AG04449 (cell line): Measurements from ENCODE around the gene SSTR3.

Experiments
- CTCF ChIA-PET: fragments of 350-600 bp; formaldehyde crosslinking; extraction: SDS; loops from one replicate; lab custom pipeline; 2021; ENCODE audit warnings: antibody characterized with exemption; lab: Yijun Ruan, JAX
- POLR2A ChIA-PET: fragments of 400-600, 350-600 bp; formaldehyde crosslinking; extraction: SDS; loops from one replicate; lab custom pipeline; 2020; ENCODE audit warnings: antibody characterized with exemption, inconsistent platforms; lab: Yijun Ruan, JAX
- DNase-seq: peaks from one replicate; pipeline ENCODE4 v3.0.0-alpha.2; 2010; ENCODE audit warnings: low read depth, low spot score
- H3K4me3 ChIP-seq: 2 replicates; pipeline ENCODE4 v1.5.1; 2011; ENCODE audit warnings: low read depth, mild to moderate bottlenecking, control low read depth, low read length
- TF ChIP-seq, protein P1 (sequence below): IDR thresholded peaks from one replicate; pipeline ENCODE4 v1.5.1; 2011; ENCODE audit warnings: mild to moderate bottlenecking, moderate library complexity, low read length, control low read depth, inconsistent platforms; ENCODE audit not compliant: insufficient read depth; ENCODE audit errors: missing control alignments

SSTR3 gene

DNA sequence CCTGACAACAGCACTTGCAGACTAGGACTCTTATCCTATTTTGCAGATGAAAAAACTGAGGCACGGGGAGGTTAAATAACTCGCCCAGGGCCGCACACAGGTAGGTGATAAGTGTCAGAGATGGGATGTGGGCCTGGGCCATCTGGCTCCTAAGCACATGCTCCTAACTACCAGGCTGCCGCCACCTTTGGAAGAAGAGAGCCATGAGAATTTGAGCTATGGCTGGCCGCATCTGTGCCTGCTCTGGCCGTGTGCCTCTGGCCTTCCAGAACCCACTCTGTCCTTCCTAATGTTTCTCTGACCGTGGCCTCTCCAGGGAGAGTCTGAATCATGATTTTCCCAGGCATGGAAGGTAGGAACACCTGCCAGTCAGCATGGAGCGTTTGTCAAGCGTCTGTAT, 47.2 kb downstream of the SSTR3 start:
- CTCF ChIA-PET, result interaction anchor here (0.7 to 9.8 kb wide), 23 partner anchors 8 to 120 kb away, joined by 3 to 199 read pairs (median 4); partner anchors contain the start of gene C1QTNF6

DNA sequence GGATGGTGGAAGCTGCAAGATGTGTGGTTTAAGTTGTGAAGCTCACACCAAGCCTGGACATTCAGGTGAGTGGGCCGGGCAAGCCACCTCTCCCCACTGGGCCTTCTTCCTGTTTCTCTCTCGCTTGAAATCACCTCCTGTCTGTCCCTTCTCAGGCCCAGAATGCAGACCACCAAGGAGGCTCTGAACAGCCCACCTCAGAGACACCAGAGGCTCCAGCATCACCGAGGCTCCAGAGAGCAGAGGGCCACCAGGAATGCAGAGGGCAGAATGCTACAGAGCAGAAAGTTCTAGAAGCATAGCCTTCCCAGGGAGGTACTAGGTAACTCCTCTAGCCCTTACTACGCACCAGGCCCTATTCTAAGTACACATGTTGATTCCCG, 47.8 kb downstream of the SSTR3 start:
- ChIA-PET CTCF (interaction anchor here (1.0 to 9.8 kb wide), 15 partner anchors 8 to 119 kb away, joined by 3 to 199 read pairs (median 5); partner anchors contain the start of gene C1QTNF6), POLR2A (no interaction called here)
- TF ChIP-seq, protein P1, sequence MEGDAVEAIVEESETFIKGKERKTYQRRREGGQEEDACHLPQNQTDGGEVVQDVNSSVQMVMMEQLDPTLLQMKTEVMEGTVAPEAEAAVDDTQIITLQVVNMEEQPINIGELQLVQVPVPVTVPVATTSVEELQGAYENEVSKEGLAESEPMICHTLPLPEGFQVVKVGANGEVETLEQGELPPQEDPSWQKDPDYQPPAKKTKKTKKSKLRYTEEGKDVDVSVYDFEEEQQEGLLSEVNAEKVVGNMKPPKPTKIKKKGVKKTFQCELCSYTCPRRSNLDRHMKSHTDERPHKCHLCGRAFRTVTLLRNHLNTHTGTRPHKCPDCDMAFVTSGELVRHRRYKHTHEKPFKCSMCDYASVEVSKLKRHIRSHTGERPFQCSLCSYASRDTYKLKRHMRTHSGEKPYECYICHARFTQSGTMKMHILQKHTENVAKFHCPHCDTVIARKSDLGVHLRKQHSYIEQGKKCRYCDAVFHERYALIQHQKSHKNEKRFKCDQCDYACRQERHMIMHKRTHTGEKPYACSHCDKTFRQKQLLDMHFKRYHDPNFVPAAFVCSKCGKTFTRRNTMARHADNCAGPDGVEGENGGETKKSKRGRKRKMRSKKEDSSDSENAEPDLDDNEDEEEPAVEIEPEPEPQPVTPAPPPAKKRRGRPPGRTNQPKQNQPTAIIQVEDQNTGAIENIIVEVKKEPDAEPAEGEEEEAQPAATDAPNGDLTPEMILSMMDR, result no peak
- no peak for DNase-seq
- H3K4me3 ChIP-seq, result no peak overlapping the region

More for the DNA sequence above, 47.2 kb downstream of the SSTR3 start:
- no peak overlapping the region for H3K4me3 ChIP-seq
- DNase-seq, result no peak
- TF ChIP-seq, protein P1, result no peak
- POLR2A ChIA-PET, result no interaction called here

DNA sequence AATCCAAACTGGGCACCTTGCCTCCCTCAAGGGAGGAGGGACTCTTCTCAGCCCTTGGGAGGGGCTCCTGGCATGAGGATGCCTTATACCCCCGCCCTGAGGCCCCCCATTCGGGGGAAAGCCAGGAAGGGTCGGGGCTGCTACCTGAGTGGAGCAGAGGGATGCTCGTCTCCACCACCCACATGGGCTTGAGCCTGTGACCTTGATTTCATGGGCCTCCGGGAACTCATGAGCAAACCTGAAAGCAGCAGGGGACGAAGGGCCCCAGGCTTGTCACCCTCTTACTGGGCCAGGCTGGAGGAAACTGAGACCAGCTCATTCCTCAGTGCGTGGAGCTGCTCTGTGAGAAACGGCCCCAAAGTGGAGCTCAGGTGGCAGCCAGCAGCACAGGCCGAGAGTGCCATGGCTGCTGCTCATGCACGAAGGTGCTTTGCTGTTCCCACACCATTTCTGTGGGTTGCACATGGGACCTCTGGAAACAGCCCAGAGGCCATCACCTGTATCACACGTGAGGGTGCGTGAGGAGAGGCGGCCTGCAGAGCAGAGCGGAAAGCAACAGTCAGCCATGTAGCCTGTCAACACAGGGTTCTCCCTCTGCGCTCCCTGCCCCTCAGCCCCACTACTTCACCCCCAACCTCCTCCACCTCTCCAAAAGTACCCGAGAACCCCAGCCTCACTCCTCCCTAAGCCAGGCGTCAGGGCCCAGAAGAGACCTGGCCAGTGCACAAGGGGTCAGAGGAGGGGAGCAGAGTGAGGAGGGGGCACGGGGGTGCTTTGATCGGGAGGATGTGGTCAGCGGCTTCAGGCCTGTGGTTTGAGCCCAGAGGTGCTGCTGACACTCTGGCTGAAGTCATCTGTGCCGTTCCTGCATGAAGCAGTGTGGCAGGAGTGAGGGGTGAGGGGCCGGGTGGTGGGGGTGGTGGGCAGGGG, 48.4 kb downstream of the SSTR3 start:
- no peak overlapping the region for H3K4me3 ChIP-seq
- ChIA-PET POLR2A (no interaction called here), CTCF (interaction anchor here (0.9 to 9.8 kb wide), 8 partner anchors 15 to 292 kb away, joined by 3 to 199 read pairs (median 4); no protein-coding TSS in a partner anchor)
- DNase-seq, result no peak
- TF ChIP-seq, protein P1, result no peak

DNA sequence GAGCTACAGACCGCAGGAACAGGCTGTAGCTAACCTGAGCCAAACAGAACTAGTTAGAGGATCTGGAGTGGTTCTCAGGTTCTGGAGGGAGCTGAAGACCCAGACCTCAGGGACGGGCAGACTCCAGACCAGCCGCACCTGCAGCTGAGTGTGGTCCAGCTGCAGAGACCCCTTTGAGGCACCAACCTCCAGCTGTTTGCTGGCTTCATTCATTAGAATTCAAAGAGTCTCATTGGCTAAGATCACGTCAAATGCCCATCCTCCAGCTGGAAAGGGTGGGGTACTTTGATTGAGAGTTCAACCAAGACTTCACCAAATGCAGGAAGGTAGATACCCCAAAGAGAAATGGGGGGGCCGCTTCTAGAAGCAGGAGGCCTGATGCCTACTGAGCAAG, 49.2 kb downstream of the SSTR3 start:
- TF ChIP-seq, protein P1, result no peak
- ChIA-PET POLR2A (no interaction called here), CTCF (interaction anchor here (0.6 to 9.8 kb wide), 7 partner anchors 27 to 293 kb away, joined by 3 to 199 read pairs (median 4); no protein-coding TSS in a partner anchor)
- no peak overlapping the region for H3K4me3 ChIP-seq
- no peak for DNase-seq

DNA sequence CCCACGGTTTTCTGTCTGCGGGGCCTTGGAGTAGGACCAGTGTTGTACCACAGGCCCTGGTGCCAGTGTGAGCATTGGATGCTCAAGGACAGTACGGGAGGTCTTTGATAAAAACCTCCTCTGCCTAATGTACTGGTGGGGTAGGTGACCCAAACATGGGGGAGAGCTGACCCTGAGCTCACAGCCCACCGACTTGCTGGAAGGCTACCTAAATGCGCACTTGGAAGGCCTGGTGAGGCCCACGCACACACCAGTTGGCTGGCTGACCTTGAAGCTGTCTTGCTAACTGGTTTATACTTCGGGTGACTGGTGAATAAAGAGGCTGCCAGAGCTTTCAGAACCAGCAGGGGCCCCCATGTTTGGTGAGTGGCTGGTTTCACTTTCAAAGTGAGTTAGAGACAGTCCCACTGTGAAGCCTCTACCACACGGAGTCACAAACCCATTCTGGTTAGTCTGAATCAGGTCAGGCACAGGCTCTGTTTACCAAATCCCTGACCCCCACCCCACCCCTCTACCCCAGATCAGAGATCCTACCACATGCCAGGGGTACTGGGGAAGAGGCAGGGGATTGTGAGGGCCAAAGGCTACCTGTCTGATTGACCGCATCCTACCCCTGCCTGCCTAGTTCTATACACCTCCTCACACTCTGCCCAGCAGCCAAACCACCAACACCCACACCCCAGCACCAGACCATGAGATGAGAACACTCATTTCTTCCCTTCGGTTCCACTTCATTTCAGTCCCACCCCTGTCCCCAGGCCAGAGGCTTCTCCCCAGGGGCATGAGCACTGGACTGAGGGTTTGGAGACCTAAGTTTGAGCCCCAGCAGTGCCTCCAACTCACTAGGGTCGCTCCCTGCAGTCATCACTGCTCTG, 49.8 kb downstream of the SSTR3 start:
- POLR2A ChIA-PET, result no interaction called here
- H3K4me3 ChIP-seq, result no peak overlapping the region

More for the DNA sequence above, 49.8 kb downstream of the SSTR3 start:
- CTCF ChIA-PET, result interaction anchor here (0.6 to 9.8 kb wide), 10 partner anchors 10 to 294 kb away, joined by 3 to 199 read pairs (median 4); partner anchors contain the start of gene IL2RB
- TF ChIP-seq, protein P1, result no peak
- DNase-seq, result no peak
